ENCODE measurements around the gene C20orf204.
A peak's percentile ranks its signal among the peaks of the same experiment; 100 is the strongest.

C20orf204 gene

DNA sequence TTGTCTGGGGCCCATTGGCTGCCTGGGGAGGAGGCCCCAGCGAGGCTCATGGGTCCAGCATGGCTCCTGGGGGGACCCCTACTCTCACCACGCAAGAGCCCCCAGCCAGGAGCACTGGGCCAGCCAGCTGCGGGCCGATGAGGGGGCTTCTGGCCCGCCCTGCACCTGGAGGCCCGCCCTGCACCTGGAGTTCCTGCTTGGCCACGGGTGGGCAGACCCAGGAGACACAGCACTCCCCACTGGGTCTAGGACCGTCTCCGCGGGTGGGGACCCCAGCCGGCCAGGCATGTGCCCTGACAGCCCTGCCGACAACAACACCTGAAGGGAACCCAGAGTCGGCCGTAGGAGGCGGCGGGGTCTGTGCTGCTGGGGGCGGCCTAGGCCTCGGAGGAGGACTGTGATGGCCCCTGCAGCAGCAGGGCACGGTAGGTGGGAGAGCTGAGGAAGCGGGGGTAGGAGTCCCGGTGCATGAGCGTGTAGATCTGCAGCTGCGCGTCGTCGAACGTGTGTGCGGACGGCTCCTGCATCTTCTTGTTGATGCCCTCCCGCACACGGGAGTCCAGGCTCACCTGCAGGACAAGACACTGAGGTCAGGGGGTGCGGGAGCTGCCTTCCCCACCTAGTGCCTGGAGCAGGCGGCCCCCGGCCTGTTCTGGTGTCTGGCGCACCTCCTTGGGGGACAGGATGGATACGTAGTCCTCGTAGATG lies 37.6 kb downstream of the C20orf204 start:
- no peak for DNase-seq (ENCODE audit: low spot score)
- TF ChIP-seq, protein P1, sequence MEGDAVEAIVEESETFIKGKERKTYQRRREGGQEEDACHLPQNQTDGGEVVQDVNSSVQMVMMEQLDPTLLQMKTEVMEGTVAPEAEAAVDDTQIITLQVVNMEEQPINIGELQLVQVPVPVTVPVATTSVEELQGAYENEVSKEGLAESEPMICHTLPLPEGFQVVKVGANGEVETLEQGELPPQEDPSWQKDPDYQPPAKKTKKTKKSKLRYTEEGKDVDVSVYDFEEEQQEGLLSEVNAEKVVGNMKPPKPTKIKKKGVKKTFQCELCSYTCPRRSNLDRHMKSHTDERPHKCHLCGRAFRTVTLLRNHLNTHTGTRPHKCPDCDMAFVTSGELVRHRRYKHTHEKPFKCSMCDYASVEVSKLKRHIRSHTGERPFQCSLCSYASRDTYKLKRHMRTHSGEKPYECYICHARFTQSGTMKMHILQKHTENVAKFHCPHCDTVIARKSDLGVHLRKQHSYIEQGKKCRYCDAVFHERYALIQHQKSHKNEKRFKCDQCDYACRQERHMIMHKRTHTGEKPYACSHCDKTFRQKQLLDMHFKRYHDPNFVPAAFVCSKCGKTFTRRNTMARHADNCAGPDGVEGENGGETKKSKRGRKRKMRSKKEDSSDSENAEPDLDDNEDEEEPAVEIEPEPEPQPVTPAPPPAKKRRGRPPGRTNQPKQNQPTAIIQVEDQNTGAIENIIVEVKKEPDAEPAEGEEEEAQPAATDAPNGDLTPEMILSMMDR (IDR thresholded peaks at IDR 0.05; ENCODE audit: extremely low read depth, missing control alignments) = no peak

DNA sequence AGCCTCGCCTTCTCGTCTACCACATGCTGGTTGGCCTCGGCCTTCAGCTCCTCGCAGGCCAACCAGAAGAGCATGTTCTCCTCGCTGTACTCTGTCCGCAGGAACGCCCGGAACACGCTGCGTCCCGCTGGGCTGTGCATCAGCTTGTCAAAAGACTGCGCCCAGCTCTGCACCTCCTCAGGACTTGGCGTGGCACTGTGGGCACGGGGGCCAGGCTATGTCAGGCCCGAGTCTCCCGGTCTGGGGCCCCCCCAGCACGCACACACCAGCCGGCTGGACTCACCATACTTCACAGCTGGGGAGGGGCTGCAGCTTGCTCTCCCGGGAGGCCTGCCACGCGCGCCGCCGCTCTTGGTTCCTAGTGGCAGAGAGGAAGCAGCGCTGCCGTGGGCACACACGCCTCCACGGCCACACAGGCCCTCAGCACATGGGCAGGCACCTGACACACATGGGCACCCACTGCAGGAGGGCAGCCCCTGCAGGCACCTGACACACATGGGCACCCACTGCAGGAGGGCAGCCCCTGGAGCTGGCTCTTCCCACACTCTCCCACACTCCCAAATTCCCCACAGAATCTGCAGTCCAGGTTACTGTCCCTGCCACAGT lies 38.3 kb downstream of the C20orf204 start:
- no peak for DNase-seq (ENCODE audit: low spot score)
- TF ChIP-seq, protein P1 (IDR thresholded peaks at IDR 0.05; ENCODE audit: extremely low read depth, missing control alignments) = no peak

DNA sequence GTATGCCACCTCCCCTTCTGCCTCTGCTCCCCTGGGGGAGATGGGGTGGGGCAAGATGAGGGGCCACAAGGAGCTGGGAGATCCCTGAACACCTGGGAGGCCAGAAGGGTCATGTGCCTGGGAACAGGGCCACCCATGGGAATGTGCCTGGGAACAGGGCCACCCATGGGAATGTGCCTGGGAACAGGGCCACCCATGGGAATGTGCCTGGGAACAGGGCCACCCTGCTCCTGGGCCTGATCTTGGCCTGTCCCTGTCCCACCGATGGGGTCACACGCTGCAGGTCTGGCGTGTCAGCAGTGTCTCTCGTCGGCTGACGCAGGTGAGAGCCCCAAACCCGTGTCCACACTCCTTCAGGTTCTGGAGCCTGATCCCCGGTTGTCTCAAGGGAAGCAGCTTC lies 39.0 kb downstream of the C20orf204 start:
- TF ChIP-seq, protein P1 (IDR thresholded peaks at IDR 0.05; ENCODE audit: extremely low read depth, missing control alignments) = no peak

DNA sequence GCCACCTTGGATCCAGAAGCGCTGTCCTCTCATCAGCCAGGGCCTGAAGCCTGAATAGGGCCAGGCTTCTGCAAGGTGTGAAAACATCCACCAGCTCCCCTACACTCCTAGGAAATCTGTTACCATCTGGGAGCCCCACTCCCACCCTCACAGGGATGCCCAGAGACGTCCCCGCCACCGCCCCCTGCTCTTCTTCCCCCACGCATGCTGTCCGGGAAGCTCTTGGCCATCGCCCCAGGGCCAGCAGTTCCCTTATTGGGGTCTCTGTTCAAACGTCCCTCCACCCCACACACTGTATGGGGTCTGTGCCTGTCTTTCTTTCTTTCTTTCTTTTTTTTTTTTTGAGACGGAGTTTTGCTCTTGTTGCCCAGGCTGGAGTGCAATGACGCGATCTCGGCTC lies 39.6 kb downstream of the C20orf204 start:
- TF ChIP-seq, protein P1 (IDR thresholded peaks at IDR 0.05; ENCODE audit: extremely low read depth, missing control alignments) = no peak
- no peak for DNase-seq (ENCODE audit: low spot score)

More for the DNA sequence above, 39.0 kb downstream of the C20orf204 start:
- DNase-seq (ENCODE audit: low spot score) = no peak

DNA sequence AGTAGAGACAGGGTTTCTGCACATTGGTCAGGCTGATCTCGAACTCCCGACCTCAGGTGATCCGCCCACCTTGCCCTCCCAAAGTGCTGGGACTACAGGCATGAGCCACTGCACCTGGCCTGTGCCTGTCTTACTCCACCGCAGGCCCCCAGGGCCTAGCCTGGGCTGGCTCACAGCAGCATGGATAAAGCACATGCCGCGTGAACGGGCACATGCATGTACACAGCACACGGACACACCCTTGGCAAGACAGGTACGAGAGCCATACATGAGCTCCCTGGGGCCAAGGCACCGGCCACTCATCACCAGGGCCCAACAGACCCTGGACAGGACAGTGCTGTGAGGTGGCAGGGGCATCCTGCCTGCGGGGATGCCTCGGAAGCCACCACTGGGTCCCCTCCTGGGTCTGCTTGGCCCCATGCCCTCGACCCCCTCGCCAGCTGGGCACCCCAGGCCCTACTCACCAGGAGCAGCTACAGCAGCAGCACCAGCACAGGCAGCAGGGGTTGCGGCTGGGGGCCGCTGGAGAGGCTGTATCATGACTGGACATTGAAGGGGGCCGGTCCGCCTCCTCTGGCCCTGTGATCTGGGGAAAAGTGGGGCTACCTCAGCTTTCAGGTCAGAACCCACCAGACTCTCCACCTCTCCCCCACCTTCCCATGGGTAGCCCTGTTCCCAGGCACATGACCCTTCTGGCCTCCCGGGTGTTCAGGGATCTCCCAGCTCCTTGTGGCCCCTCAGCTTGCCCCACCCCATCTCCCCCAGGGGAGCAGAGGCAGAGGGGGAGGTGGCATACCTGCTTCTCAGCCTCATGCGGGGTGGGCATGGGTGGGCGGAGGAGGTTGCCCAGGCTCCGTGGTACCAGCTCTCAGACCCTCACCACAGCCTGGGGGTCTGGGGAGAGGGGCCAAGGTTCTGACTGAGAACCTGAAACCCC lies 40.3 kb downstream of the C20orf204 start:
- no peak for DNase-seq (ENCODE audit: low spot score)
- TF ChIP-seq, protein P1 (IDR thresholded peaks at IDR 0.05; ENCODE audit: extremely low read depth, missing control alignments) = no peak

DNA sequence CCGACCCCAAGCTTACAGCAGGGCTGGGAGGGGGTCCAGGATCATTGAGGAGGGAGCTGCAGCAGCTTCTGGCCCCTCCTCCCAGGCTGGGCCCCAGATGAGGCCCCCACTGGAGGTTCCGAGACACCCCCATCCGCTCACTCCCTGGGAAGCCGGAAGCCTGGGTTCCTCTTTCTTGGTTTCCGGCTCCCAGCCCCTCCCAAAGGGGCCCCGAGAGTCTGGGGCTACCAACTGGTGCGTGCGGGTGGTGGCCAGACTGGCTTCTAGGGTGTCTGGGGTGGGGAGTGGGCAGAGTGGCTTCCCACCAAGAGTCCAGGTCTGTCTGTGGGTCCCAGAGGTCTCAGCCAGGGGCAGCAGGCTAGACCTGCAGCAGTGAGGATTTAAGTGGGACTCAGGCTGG lies 41.1 kb downstream of the C20orf204 start:
- DNase-seq (ENCODE audit: low spot score) = peak; percentile 62
- TF ChIP-seq, protein P1 (IDR thresholded peaks at IDR 0.05; ENCODE audit: extremely low read depth, missing control alignments) = no peak

DNA sequence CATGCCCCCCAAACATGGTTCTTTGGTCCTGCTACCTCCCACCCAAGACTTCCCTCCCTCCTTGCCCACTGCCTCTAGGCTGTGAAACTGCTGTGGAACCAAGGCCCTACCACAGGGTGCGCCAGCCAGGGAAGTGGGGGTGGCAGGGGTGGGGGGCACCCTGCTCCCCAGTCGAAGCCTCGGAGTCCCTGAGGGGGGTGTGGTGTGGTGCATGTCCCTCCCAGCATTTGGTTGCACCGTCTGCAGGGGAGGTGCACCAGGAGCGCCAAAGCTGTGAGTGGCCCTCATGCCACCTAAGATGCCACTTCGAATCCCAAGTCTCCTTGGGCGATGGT lies 41.5 kb downstream of the C20orf204 start:
- TF ChIP-seq, protein P1 (IDR thresholded peaks at IDR 0.05; ENCODE audit: extremely low read depth, missing control alignments) = no peak
- no peak for DNase-seq (ENCODE audit: low spot score)
